Measurements from ENCODE around the gene AFF1.
"Not testable (repeated sequence)": the region's sequence is repeated elsewhere in the genome, so short reads cannot be mapped to it uniquely, and the experiment has no call there.

Gene AFF1

DNA sequence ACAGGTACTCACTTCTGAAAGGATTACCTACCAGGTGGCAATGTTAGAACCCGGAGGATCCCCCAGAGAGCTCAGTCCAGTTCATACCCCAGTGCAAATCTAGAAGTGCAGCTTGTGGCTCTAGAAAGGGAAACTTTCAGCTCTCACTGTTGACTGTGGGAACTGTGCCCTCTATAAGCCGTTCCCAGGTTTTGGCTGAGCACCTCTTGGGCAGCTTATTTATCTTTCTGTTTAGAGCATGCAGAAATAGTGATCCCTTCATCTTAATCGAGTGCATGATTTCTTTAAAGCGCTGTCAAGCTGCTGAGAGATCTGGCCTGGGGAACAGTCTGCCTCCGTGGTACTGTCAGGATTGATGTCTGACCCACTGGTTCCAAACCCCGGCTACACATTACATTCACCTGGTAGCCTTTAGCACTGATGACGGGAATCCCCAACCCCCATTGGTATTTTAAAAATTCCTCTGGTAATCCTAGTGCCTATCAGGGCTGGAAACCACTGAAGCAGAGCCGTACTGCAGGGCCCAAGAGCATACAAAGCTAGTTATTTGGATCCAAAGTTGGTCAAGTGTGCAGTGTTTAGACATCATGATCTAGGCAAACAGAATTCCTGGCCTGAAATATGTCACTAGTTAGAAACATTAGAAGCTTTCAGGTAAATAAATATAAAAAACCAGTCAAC, 182.4 kb downstream of the AFF1 start:
- DNase-seq (ENCODE audit: low spot score) = no peak

DNA sequence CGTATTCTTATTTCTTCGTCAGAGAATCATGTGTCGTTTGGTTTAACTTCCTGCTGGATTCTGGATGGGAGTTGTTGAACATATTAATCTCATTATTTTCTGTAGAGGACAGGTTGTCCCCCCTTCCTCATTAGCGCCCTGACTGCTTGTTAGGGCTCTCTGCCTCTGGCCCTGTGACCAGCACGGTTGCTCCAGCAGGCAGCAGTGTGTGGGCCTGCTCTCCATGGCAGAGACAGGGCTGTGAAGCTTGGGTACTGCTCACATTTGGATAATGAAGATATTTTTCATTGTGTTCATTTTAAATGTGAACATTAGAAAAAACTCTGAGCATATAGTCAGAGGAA, 182.9 kb downstream of the AFF1 start:
- DNase-seq (ENCODE audit: low spot score) = no peak

GRCh38 chr4:87118421-87118820, 183.6 kb downstream of the AFF1 start:
- DNase-seq (ENCODE audit: low spot score) = no peak

GRCh38 chr4:87118826-87119225, 184.0 kb downstream of the AFF1 start:
- DNase-seq (ENCODE audit: low spot score) = no peak

GRCh38 chr4:87120010-87120409, 185.2 kb downstream of the AFF1 start:
- no peak for DNase-seq (ENCODE audit: low spot score)

DNA sequence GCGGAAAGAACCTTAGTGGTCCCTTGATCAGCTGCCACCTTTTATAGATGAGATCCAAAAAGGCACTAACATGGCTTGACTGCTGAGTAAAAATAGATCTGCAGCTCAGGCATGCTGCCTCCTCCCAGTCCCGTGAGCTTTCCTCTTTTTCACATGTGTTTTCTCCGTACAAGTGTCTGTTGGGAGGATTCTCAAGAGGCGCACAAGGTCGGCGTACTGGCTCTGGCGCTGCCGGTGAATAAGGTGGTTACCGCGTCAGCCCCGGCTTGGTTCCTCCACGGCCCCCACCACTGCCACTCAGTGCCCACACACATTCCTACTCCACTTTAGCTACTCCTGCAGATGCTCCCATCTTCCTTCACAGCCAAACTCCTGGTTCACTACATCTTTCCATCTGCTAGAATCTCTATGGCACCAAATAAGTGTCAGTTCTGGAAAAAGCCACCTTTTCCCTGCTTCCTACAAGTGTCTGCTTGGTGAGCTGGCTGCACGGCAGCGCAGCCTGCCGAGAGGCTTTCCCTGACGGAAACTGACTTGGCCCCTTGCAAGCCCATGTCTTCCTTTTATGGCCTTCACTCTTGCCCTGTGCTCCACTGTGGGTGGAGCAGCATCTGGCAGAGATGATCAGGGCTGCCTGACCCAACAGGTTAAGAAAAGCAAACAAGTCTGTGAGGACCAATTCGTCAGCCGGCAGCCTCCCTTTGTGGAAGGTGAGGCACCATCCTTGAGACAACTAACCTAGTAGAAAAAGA, 185.8 kb downstream of the AFF1 start:
- no peak for DNase-seq (ENCODE audit: low spot score)

GRCh38 chr4:87121341-87122065, 186.7 kb downstream of the AFF1 start:
- DNase-seq (ENCODE audit: low spot score) = no peak

GRCh38 chr4:87122252-87122651, 187.4 kb downstream of the AFF1 start:
- no peak for DNase-seq (ENCODE audit: low spot score)

GRCh38 chr4:87126056-87126455, 191.2 kb downstream of the AFF1 start:
- DNase-seq (ENCODE audit: low spot score) = no peak

DNA sequence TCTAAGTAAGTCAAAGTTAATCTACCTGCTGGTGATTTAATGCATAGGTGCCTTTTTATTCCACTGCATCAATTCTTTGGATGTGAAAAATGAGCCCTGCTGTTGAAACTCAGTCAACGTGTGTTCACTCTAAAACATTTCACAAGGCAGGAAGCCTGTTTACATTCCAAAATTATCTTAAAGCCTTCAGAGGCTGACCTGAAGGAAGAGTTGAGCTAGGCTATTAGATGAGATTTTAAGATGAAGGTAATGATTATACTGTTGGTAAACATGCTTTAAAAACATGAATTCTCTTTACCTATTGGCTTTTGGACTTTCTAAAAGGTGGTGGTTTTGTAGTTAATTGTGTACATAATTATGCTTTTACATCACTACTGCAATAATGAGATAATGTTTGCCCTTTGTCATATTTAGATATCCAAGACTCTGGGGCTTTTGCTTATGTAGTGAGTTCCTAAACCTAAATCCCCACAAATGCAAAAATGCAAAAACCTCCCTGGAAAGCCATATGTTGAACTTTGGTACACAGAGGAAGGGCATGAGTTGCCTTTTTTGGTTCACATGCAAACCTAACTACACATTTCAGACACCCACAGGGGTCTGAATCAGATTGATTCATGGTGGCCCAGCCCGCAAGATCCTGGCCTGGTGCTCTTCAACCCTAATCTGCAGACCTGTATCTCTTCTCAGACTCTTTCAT, 193.3 kb downstream of the AFF1 start:
- DNase-seq (ENCODE audit: low spot score) = no peak

DNA sequence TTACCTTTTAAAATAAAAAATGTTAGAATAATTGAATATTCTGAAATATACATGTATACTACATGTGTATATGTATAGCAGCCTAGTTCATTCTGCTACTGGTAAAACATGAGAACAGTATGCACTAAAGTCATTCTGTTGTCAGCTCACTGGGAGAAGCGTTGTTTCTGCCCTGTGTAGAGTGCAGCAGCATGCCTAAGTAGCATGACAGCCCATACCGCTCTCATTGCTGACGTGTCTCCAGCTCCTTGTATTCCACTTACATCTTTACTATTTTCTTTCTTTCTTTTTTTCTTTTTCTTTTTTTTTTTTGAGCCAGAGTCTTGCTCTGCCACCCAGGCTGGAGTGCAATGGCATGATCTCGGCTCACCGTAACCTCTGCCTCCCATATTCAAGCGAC, 194.9 kb downstream of the AFF1 start:
- no peak for DNase-seq (ENCODE audit: low spot score)

DNA sequence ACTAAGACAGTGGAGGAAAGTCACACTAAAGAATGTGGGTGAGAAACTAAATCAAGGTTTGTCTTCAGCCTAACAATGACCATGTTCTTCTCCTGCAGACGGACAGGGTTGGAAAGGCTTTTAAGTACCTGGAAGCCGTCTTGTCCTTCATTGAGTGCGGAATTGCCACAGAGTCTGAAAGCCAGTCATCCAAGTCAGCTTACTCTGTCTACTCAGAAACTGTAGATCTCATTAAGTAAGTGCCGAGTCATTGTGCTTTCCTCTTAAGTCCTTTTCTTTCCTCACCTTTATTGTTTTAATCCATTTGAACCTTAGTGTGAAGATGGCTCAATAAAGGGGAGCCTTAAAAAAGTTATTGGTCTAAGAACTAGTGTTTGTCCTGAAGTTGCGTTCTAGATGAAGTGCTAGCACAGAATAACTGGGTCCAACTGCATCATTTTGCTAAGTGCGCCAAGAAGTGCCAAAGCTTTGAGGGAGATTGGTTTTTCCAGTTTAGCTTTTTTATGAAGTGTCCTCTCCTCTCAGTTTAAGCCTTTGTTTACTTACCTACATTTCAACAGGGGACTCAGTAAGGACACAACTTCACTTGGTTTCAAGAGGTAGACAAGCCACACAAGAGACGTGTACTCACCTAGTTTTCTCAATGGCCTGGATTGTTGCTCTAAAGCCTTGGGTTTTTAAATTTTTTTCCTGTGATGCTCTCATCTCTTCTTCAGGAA, 196.3 kb downstream of the AFF1 start:
- no peak for DNase-seq (ENCODE audit: low spot score)

- DNase-seq (ENCODE audit: low spot score) = no peak
Measured at GRCh38 chr4:87132035-87132434, 197.2 kb downstream of the AFF1 start.

GRCh38 chr4:87133183-87133582, 198.4 kb downstream of the AFF1 start:
- DNase-seq (ENCODE audit: low spot score) = no peak

DNA sequence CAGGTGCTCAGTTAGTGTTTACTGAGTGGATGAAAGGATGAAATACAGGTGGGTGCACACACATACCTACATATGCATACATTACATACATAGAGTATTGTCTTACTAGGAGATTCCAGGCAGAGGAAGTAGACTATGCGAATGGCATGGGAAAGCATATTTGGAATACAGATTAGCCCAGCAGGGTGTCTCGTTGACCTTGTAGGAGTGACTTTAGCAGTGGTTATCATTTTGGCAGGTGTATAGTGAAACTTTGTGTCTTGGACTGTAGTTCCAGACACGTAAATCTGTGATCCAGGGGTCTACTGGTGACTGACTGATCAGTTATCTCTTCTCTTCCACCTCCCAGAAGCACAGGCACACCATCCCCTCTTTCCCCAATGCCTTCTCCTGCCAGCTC, 199.3 kb downstream of the AFF1 start:
- no peak for DNase-seq (ENCODE audit: low spot score)

- DNase-seq (ENCODE audit: low spot score) = no peak
Measured at GRCh38 chr4:87141428-87141827, 206.6 kb downstream of the AFF1 start.

GRCh38 chr4:87144356-87144755, 209.5 kb downstream of the AFF1 start:
- DNase-seq (ENCODE audit: low spot score) = no peak

GRCh38 chr4:87145934-87146333, 211.1 kb downstream of the AFF1 start:
- DNase-seq (ENCODE audit: low spot score) = not testable (repeated sequence)

DNA sequence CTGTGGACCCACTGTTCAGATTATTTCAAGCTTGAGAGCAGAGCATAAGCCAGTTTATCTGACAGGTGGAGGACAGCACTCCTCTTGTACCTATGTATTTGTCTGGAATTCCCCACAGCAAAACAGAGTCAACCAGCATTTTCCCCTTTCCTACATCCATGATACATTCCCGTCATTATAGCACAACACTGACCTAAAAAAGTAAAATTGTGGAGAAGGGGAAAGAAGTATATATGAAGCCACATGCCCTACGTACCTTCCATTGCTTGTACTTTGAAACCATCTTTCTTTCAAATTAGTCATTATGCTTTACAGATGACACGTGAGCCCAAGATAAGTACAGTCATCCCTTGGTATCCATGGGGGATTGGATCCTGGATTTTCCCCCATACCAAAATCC, 212.3 kb downstream of the AFF1 start:
- no peak for DNase-seq (ENCODE audit: low spot score)

- DNase-seq (ENCODE audit: low spot score) = peak; percentile 83
Measured at GRCh38 chr4:87150498-87151261, 215.9 kb downstream of the AFF1 start.

DNA sequence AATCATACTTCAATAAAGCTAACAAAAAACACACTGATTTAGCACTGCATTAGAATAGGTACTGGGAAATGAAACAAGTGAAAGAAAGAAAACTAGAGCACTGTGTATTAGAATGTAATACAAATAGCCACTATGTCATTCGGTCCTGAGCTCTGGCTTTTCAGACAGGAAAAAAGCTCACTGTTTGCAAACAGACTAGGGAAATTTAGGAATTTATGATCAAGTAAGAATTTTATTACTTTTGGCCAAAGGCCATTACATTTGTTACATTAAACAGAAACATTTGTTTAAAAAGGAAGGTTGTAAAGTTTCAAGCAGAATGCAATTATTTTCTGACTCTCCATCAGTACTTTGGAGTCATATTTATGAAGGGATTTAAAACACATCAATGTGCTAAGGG, 216.9 kb downstream of the AFF1 start:
- DNase-seq (ENCODE audit: low spot score) = no peak
